SK-N-SH (cell line): Measurements from ENCODE around the gene CFAP99. TPM values are rescaled to one million over a fixed set of nuclear protein-coding genes. Genes with fewer than 3 reads are reported as not detected.
A peak's percentile ranks its signal among the peaks of the same experiment; 100 is the strongest.
"Not testable (repeated sequence)": the region's sequence is repeated elsewhere in the genome, so short reads cannot be mapped to it uniquely, and the experiment has no call there.

ENCODE experiments used
- CTCF ChIA-PET: fragments of 300-600, 350-600 bp; formaldehyde crosslinking; extraction: SDS; loops from one replicate; lab custom pipeline; 2021; lab: Yijun Ruan, JAX
- POLR2A ChIA-PET: fragments of 350-600 bp; sonication (Branson Sonifier 250); formaldehyde crosslinking; extraction: SDS; loops from one replicate; lab custom pipeline; 2020; ENCODE audit warnings: antibody characterized with exemption, inconsistent platforms; lab: Yijun Ruan, JAX
- DNase-seq: peaks from one replicate; pipeline ENCODE4 v3.0.0; 2012
- H2AFZ ChIP-seq: fragments of 200-600 bp; sonication (generic); 2 replicates; pipeline ENCODE4 v1.8.1; 2016; ENCODE audit warnings: antibody characterized with exemption, mild to moderate bottlenecking, low read depth
- H3F3A ChIP-seq: fragments of 200-600 bp; sonication (generic); replicated peaks from 2 replicates; pipeline ENCODE3; 2016; ENCODE audit warnings: antibody characterized with exemption, mild to moderate bottlenecking; ENCODE audit not compliant: insufficient read depth
- H3K27ac ChIP-seq, 2 experiments: fragments of 200-500 bp in 1 of 2; fragments of 200-600 bp in 1 of 2; sonication (Bioruptor generic) in 1 of 2; sonication (generic), shearing (Covaris generic) in 1 of 2; 2 replicates each; pipeline versions ENCODE4 v1.5.1 to v1.6.1; 2014 to 2016; ENCODE audit warnings: low read depth in 2 of 2, inconsistent platforms in 1 of 2, low read length in 1 of 2, mild to moderate bottlenecking in 1 of 2, mixed read lengths in 1 of 2
- H3K27me3 ChIP-seq: fragments of 200-600 bp; sonication (generic), shearing (Covaris generic); 2 replicates; pipeline ENCODE4 v1.6.1; 2016; ENCODE audit warnings: mixed run types; ENCODE audit not compliant: insufficient read depth
- H3K36me3 ChIP-seq, 2 experiments: fragments of 200-500 bp in 1 of 2; fragments of 200-600 bp in 1 of 2; sonication (Bioruptor generic) in 1 of 2; sonication (generic) in 1 of 2; replicated peaks in 1 of 2; 2 replicates each; pipeline versions ENCODE3 to v1.5.1; 2014 to 2016; ENCODE audit warnings: low read length in 1 of 2, mild to moderate bottlenecking in 1 of 2; ENCODE audit not compliant: insufficient read depth in 2 of 2, control insufficient read depth in 1 of 2
- H3K4me1 ChIP-seq, 2 experiments: fragments of 200-500 bp in 1 of 2; fragments of 200-600 bp in 1 of 2; sonication (Bioruptor generic) in 1 of 2; sonication (generic), shearing (Covaris generic) in 1 of 2; 2 replicates each; pipeline versions ENCODE4 v1.5.1 to v1.6.1; 2014 to 2016; ENCODE audit warnings: low read depth in 1 of 2, low read length in 1 of 2, mixed run types in 1 of 2; ENCODE audit not compliant: insufficient read depth in 2 of 2, control insufficient read depth in 1 of 2
- H3K4me2 ChIP-seq: fragments of 200-600 bp; sonication (generic), shearing (Covaris generic); 2 replicates; pipeline ENCODE4 v1.6.1; 2017; ENCODE audit warnings: mixed run types
- H3K4me3 ChIP-seq, 2 experiments: fragments of 200-500 bp in 1 of 2; fragments of 200-600 bp in 1 of 2; sonication (Bioruptor generic) in 1 of 2; sonication (generic), shearing (Covaris generic) in 1 of 2; 2 replicates each; pipeline versions ENCODE4 v1.5.1 to v1.8.1; 2014 to 2016; ENCODE audit warnings: low read depth in 2 of 2, inconsistent platforms in 1 of 2, low read length in 1 of 2, mild to moderate bottlenecking in 1 of 2, mixed read lengths in 1 of 2, moderate library complexity in 1 of 2
- H3K79me2 ChIP-seq: fragments of 200-600 bp; sonication (generic); 2 replicates; pipeline ENCODE4 v1.8.1; 2017; ENCODE audit warnings: mild to moderate bottlenecking; ENCODE audit not compliant: insufficient read depth
- H3K9ac ChIP-seq: fragments of 200-600 bp; sonication (generic); 2 replicates; pipeline ENCODE4 v1.6.1; 2017; ENCODE audit warnings: mixed run types
- H3K9me2 ChIP-seq: fragments of 200-600 bp; sonication (generic); 2 replicates; pipeline ENCODE4 v1.6.1; 2017; ENCODE audit warnings: mixed run types
- H3K9me3 ChIP-seq: fragments of 200-600 bp; sonication (generic); 2 replicates; pipeline ENCODE4 v1.6.1; 2017; ENCODE audit warnings: mixed run types, mild to moderate bottlenecking, moderate library complexity
- H4K20me1 ChIP-seq: fragments of 200-600 bp; sonication (generic); 2 replicates; pipeline ENCODE4 v1.6.1; 2017; ENCODE audit warnings: mild to moderate bottlenecking, mixed run types; ENCODE audit not compliant: insufficient read depth
- ELF1 ChIP-seq: IDR thresholded peaks from 2 replicates; pipeline ENCODE4 v1.4.0; 2012
- EP300 ChIP-seq, 2 experiments: IDR thresholded peaks; 2 replicates each; pipeline versions ENCODE4 v1.4.0 to v1.6.1; 2012; ENCODE audit warnings: borderline replicate concordance in 1 of 2, low read depth in 1 of 2, low read length in 1 of 2
- EZH2phosphoT487 ChIP-seq: fragments of 200-600 bp; sonication (generic); IDR thresholded peaks from 2 replicates; pipeline ENCODE4 v1.6.1; 2017; ENCODE audit warnings: low read depth, mixed run types, mild to moderate bottlenecking, antibody characterized with exemption, moderate library complexity, borderline replicate concordance
- FOSL2 ChIP-seq: IDR thresholded peaks from 2 replicates; pipeline ENCODE4 v1.4.0; 2012; ENCODE audit warnings: low read depth, mild to moderate bottlenecking, moderate library complexity, borderline replicate concordance
- GABPA ChIP-seq: IDR thresholded peaks from 2 replicates; pipeline ENCODE4 v1.4.0; 2012; ENCODE audit warnings: low read depth, mild to moderate bottlenecking
- MEF2A ChIP-seq: IDR thresholded peaks from 2 replicates; pipeline ENCODE4 v1.4.0; 2012; ENCODE audit warnings: low read depth, borderline replicate concordance
- NFIC ChIP-seq: IDR thresholded peaks from 2 replicates; pipeline ENCODE4 v1.4.0; 2012; ENCODE audit warnings: borderline replicate concordance
- PBX3 ChIP-seq: IDR thresholded peaks from 2 replicates; pipeline ENCODE4; 2012
- RCOR1 ChIP-seq: fragments of 150-350 bp; IDR thresholded peaks from 2 replicates; pipeline ENCODE4 v1.6.1; 2017; ENCODE audit warnings: antibody characterized with exemption, low read length
- RFX5 ChIP-seq: IDR thresholded peaks from 2 replicates; pipeline ENCODE4 v1.6.1; 2012; ENCODE audit warnings: mild to moderate bottlenecking, improper control_type of control experiment, low read length
- SMC3 ChIP-seq: IDR thresholded peaks from 2 replicates; pipeline ENCODE4 v1.6.1; 2012; ENCODE audit warnings: low read depth, low read length, improper control_type of control experiment
- TAF1 ChIP-seq: IDR thresholded peaks from 2 replicates; pipeline ENCODE4 v1.6.1; 2012; ENCODE audit warnings: low read depth, mild to moderate bottlenecking, low read length, moderate library complexity, borderline replicate concordance
- TEAD4 ChIP-seq: IDR thresholded peaks from 2 replicates; pipeline ENCODE4 v1.4.0; 2012; ENCODE audit warnings: mild to moderate bottlenecking, borderline replicate concordance; ENCODE audit not compliant: insufficient read depth
- YY1 ChIP-seq: IDR thresholded peaks from 2 replicates; pipeline ENCODE4 v1.4.0; 2012; ENCODE audit warnings: low read depth, mild to moderate bottlenecking
- WGBS: methylation state at CpG from one replicate; pipeline ENCODE4 v1.1.6; 2017; ENCODE audit warnings: low lambda C conversion rate; 5-methylcytosine and 5-hydroxymethylcytosine counted together
- polyA plus RNA-seq, 3 experiments: library from polyadenylated mRNA; depleted of rRNA; stranded (reverse); fragments of >200 nt; gene quantifications; 2 replicates each; pipeline ENCODE4 v1.2.3, GENCODE V29; 2012
- TF ChIP-seq, protein P1 (sequence below): IDR thresholded peaks from 2 replicates; pipeline ENCODE4 v1.4.0; 2012; ENCODE audit warnings: low read depth, borderline replicate concordance

The CFAP99 gene
- polyA plus RNA-seq, 1 of the 3 experiments (the other 2 are of a cell fraction), result 0.13 TPM

DNA sequence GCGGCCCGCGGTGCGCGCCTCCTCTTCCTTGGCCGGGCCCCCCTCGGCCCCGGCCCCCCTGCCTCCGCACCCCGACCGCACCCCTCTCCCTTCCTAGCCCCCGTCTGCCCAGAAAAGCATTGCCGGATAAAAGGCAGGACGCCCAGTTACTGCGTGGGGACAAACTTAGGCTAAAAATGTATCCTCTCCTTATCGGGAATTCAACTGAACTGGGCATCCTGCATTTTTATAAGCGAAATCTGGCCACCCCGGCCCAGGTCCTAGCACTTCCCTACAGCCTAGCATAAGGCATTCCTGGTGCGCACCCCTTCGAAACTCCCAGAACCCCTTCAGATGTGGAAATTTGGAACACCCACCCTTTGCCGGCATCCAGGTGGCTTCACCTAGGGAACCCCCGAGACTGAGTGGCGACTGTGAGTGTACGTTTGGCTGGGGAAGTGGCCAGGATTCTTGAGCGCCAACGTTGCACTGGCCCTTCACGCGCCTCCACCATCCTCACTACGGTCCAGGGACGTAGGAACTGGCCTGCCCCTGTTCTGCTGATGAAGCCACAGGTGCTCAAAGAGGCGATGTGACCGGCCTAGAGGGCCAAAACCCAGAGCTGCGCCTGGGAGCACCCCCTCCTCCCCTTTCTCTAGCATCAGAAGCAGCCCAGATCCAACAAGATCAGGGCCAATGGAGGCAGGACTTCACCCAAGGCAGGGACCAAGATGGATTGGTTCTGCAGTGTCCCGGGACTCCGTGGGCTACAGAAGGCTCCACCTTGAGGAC, 44.4 kb downstream of the CFAP99 start:
- H3K9me2 ChIP-seq, result no peaks in the 10 kb centered on the region
- CTCF ChIA-PET, result interaction anchor here (0.6 to 4.6 kb wide), 12 partner anchors 9 to 243 kb away, joined by 3 to 27 read pairs (median 4); no protein-coding TSS in a partner anchor
- no peaks in the 10 kb centered on the region for H3K36me3 ChIP-seq
- H3K9me3 ChIP-seq, result no peaks in the 10 kb centered on the region
- H3K4me2 ChIP-seq, result peak overlapping the region; percentile 79
- H3K27ac ChIP-seq, result no peak overlapping the region
- DNase-seq, result no peak
- H2AFZ ChIP-seq, result peak overlapping the region; percentile 65; the same call in 1 of the 2 replicates
- WGBS, result 85% methylated on average over 19 of the region's 35 CpGs
- no peaks in the 10 kb centered on the region for H4K20me1 ChIP-seq
- peaks cover 9% of the 10 kb centered on the region for H3F3A ChIP-seq
- TF ChIP-seq PBX3, result no peak
- no peak for TF ChIP-seq RFX5
- TF ChIP-seq GABPA, result no peak
- TF ChIP-seq, protein P1, sequence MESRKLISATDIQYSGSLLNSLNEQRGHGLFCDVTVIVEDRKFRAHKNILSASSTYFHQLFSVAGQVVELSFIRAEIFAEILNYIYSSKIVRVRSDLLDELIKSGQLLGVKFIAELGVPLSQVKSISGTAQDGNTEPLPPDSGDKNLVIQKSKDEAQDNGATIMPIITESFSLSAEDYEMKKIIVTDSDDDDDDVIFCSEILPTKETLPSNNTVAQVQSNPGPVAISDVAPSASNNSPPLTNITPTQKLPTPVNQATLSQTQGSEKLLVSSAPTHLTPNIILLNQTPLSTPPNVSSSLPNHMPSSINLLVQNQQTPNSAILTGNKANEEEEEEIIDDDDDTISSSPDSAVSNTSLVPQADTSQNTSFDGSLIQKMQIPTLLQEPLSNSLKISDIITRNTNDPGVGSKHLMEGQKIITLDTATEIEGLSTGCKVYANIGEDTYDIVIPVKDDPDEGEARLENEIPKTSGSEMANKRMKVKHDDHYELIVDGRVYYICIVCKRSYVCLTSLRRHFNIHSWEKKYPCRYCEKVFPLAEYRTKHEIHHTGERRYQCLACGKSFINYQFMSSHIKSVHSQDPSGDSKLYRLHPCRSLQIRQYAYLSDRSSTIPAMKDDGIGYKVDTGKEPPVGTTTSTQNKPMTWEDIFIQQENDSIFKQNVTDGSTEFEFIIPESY, result no peak
- TF ChIP-seq TEAD4, result no peak
- TF ChIP-seq FOSL2, result no peak
- no peak for TF ChIP-seq NFIC
- no peak for TF ChIP-seq EP300 (IDR thresholded peaks at IDR 0.05; ENCODE audit: borderline replicate concordance in 1 of 2, low read depth in 1 of 2, low read length in 1 of 2)
- TF ChIP-seq RCOR1, result no peak
- TF ChIP-seq TAF1, result no peak
- no peak for TF ChIP-seq YY1
- no peak for TF ChIP-seq ELF1
- peaks cover 22% of the 10 kb centered on the region for H3K79me2 ChIP-seq
- peak overlapping the region; percentile 50 to 64 for H3K4me3 ChIP-seq
- POLR2A ChIA-PET, result interaction anchor here (0.6 kb wide), 1 partner anchor 72 kb away, joined by 3 read pairs; no protein-coding TSS in a partner anchor
- H3K4me1 ChIP-seq, result peaks cover 0 to 16% of the 10 kb centered on the region in 2 experiments; a peak in 1 of 4 replicates
- no peak overlapping the region for H3K9ac ChIP-seq
- H3K27me3 ChIP-seq, result no peaks in the 10 kb centered on the region

DNA sequence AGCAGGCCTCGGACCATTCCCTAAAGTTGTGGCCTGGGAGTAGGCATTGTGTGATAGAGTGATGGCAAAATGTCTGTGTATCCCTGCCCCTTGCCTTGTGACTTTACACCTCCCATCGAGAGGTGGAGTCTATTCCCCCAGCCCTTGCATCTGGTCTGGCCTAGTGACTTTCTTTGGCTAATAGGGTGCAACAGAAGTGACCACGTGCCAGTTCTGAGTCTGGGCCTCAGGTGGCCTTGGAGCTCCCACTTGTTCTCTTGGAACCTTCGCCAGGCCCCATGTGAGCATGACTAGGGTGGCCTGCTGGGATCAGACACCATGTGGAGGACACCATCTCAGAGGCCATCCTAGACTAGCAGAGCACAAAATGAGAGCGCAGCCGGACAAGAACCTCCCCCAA, 46.3 kb downstream of the CFAP99 start:
- 97% methylated on average over 6 of the region's 6 CpGs for WGBS
- H3K36me3 ChIP-seq, result no peaks in the 10 kb centered on the region
- no peak overlapping the region for H2AFZ ChIP-seq
- H3K4me2 ChIP-seq, result no peak overlapping the region
- peaks cover 0 to 13% of the 10 kb centered on the region in 2 experiments; a peak in 1 of 4 replicates for H3K4me1 ChIP-seq
- peaks cover 37% of the 10 kb centered on the region for H3K79me2 ChIP-seq
- TF ChIP-seq MEF2A, result no peak
- TF ChIP-seq SMC3, result no peak
- no peak for TF ChIP-seq TAF1
- no peak for TF ChIP-seq ELF1
- TF ChIP-seq TEAD4, result no peak
- TF ChIP-seq EZH2phosphoT487, result no peak
- no peak overlapping the region for H3K9ac ChIP-seq
- CTCF ChIA-PET, result interaction anchor here (0.7 to 4.6 kb wide), 3 partner anchors 14 to 303 kb away, joined by 3 to 27 read pairs (median 4); no protein-coding TSS in a partner anchor
- no peak overlapping the region for H3K4me3 ChIP-seq
- peaks cover 13% of the 10 kb centered on the region for H3F3A ChIP-seq
- no peaks in the 10 kb centered on the region for H3K9me2 ChIP-seq
- no peak for DNase-seq
- POLR2A ChIA-PET, result no interaction called here
- no peaks in the 10 kb centered on the region for H3K27me3 ChIP-seq
- no peaks in the 10 kb centered on the region for H3K9me3 ChIP-seq
- H3K27ac ChIP-seq, result no peak overlapping the region
- H4K20me1 ChIP-seq, result peaks cover 2% of the 10 kb centered on the region

GRCh38 chr4:2465544-2465943, 46.8 kb downstream of the CFAP99 start:
- Histone ChIP-seq H3K4me1 (peaks cover 2 to 16% of the 10 kb centered on the region in 2 experiments; a peak in 3 of 4 replicates), H3F3A (peaks cover 15% of the 10 kb centered on the region), H3K79me2 (peaks cover 42% of the 10 kb centered on the region)
- ChIA-PET CTCF (interaction anchor here (1.1 to 4.6 kb wide), 3 partner anchors 15 to 245 kb away, joined by 3 to 27 read pairs (median 4); no protein-coding TSS in a partner anchor), POLR2A (interaction anchor here (0.7 kb wide), 1 partner anchor 355 kb away, joined by 3 read pairs; no protein-coding TSS in a partner anchor)
- not testable (repeated sequence) for H3K9ac ChIP-seq, H2AFZ ChIP-seq, H3K27ac ChIP-seq, H3K9me3 ChIP-seq, H3K36me3 ChIP-seq, H3K4me3 ChIP-seq, H3K4me2 ChIP-seq, H3K9me2 ChIP-seq, H4K20me1 ChIP-seq, DNase-seq, H3K27me3 ChIP-seq
